Fibroblast of lung (primary cell): ENCODE measurements around the gene ZGPAT. TPM values are rescaled to one million over a fixed set of nuclear protein-coding genes. Genes with fewer than 3 reads are reported as not detected.
"Not testable (repeated sequence)": the region's sequence is repeated elsewhere in the genome, so short reads cannot be mapped to it uniquely, and the experiment has no call there.

ENCODE experiments used
- DNase-seq, 2 donors: peaks; one replicate each; pipeline versions ENCODE4 v3.0.0 to v3.0.0-alpha.2; 2010; ENCODE audit warnings: low read depth in 2 of 2
- H2AFZ ChIP-seq: 2 replicates; pipeline ENCODE4 v1.5.1; 2012; ENCODE audit warnings: low read length, control low read depth, inconsistent platforms
- H3K27ac ChIP-seq: 2 replicates; pipeline ENCODE4 v1.5.1; 2011; ENCODE audit warnings: low read length, control low read depth; ENCODE audit not compliant: insufficient read depth
- H3K27me3 ChIP-seq: 2 replicates; pipeline ENCODE4 v1.5.1; 2011; ENCODE audit warnings: mild to moderate bottlenecking, low read length; ENCODE audit not compliant: control insufficient read depth, insufficient read depth
- H3K36me3 ChIP-seq: 2 replicates; pipeline ENCODE4 v1.5.1; 2011; ENCODE audit warnings: low read length; ENCODE audit not compliant: control insufficient read depth, insufficient read depth
- H3K4me1 ChIP-seq: 2 replicates; pipeline ENCODE4 v1.5.1; 2011; ENCODE audit warnings: low read length; ENCODE audit not compliant: control insufficient read depth, insufficient read depth; ENCODE audit errors: extremely low read depth
- H3K4me2 ChIP-seq: 2 replicates; pipeline ENCODE4 v1.5.1; 2011; ENCODE audit warnings: low read length, control low read depth; ENCODE audit not compliant: insufficient read depth; ENCODE audit errors: extremely low read depth
- H3K4me3 ChIP-seq, 4 experiments: fragments of 200-600 bp in 1 of 4; sonication (generic) in 1 of 4; replicated peaks in 1 of 4; 2 replicates each; pipeline ENCODE4 v1.5.1; 2011 to 2016; ENCODE audit warnings: low read length in 4 of 4, low read depth in 3 of 4, mild to moderate bottlenecking in 3 of 4, control low read depth in 2 of 4, inconsistent platforms in 1 of 4, mixed read lengths in 1 of 4; ENCODE audit not compliant: insufficient read depth in 1 of 4; ENCODE audit errors: control extremely low read depth in 1 of 4
- H3K79me2 ChIP-seq: 2 replicates; pipeline ENCODE4 v1.5.1; 2012; ENCODE audit warnings: mild to moderate bottlenecking, low read length, inconsistent platforms; ENCODE audit not compliant: control insufficient read depth, insufficient read depth
- H3K9ac ChIP-seq: 2 replicates; pipeline ENCODE4 v1.5.1; 2011; ENCODE audit warnings: mild to moderate bottlenecking, low read length, control low read depth; ENCODE audit not compliant: insufficient read depth
- H3K9me3 ChIP-seq: 2 replicates; pipeline ENCODE4 v1.5.1; 2012; ENCODE audit warnings: low read depth, low read length; ENCODE audit not compliant: control insufficient read depth, insufficient read depth
- H4K20me1 ChIP-seq: 2 replicates; pipeline ENCODE4 v1.5.1; 2011; ENCODE audit warnings: low read length; ENCODE audit not compliant: control insufficient read depth, insufficient read depth; ENCODE audit errors: extremely low read depth
- CTCF ChIP-seq, 2 donors: IDR thresholded peaks in 1 of 2; conservative IDR thresholded peaks in 1 of 2; 1 replicate in 1 of 2; 2 replicates in 1 of 2; pipeline ENCODE4 v1.5.1; 2011 to 2012; ENCODE audit warnings: low read length in 2 of 2, control low read depth in 1 of 2, inconsistent platforms in 1 of 2, low read depth in 1 of 2, mild to moderate bottlenecking in 1 of 2
- EZH2 ChIP-seq: IDR thresholded peaks from 2 replicates; pipeline ENCODE4 v1.5.1; 2012; ENCODE audit warnings: low read length, control low read depth, mild to moderate bottlenecking; ENCODE audit errors: missing control alignments
- polyA plus RNA-seq, 2 donors: library from polyadenylated mRNA; depleted of rRNA in 1 of 2; stranded (reverse) in 1 of 2; unstranded in 1 of 2; fragments of >200 nt; gene quantifications; 2 replicates each; pipeline ENCODE4 v1.2.1, GENCODE V29; 2011 to 2012; ENCODE audit warnings: missing spikeins in 1 of 2
- total RNA-seq: library from RNA; depleted of rRNA; stranded (reverse); fragments of >200 nt; gene quantifications from 2 replicates; pipeline ENCODE4 v1.2.1, GENCODE V29; 2014

The ZGPAT gene
- total and polyA plus RNA-seq, 2 donors (not counting 1 experiment from before 2014, with no cell fraction given), result 7.6 to 10.7 TPM

- H3K27me3 ChIP-seq, result no peaks in the 10 kb centered on the region
- H3K4me1 ChIP-seq, result no peaks in the 10 kb centered on the region
- no peaks in the 10 kb centered on the region for H3K9me3 ChIP-seq
- H2AFZ ChIP-seq, result no peak overlapping the region
- no peak for DNase-seq
- TF ChIP-seq CTCF (conservative IDR thresholded peaks at IDR 0.05 in 1 of 2, IDR thresholded peaks at IDR 0.05 in 1 of 2; ENCODE audit: low read depth in 1 of 2, low read length in 2 of 2) (no peak), EZH2 (no peak)
- no peaks in the 10 kb centered on the region for H4K20me1 ChIP-seq
- H3K36me3 ChIP-seq, result peaks cover 22% of the 10 kb centered on the region
- H3K27ac ChIP-seq, result no peak overlapping the region
- H3K79me2 ChIP-seq, result peaks cover 6% of the 10 kb centered on the region
- no peak overlapping the region for H3K4me3 ChIP-seq
- no peak overlapping the region for H3K9ac ChIP-seq
- no peak overlapping the region for H3K4me2 ChIP-seq
Measured at GRCh38 chr20:63668351-63668750, 39.5 kb upstream of the ZGPAT start.

DNA sequence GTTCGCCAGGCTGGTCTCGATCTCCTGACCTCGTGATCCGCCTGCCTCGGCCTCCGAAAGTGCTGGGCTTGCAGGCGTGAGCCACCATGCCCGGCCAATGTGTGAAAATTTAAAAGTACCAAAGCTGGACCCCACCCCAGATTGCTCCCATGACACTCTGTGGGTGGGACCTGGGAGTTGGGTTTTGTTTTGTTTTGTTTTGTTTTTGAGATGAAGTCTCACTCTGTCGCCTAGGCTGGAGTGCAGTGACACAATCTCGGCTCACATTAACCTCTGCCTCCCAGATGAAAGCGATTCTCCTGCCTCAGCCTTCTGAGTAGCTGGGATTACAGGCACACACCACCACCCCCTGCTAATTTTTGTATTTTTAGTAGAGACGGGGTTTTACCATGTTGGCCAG is 36.1 kb upstream of the ZGPAT start:
- H3K27me3 ChIP-seq, H3K79me2 ChIP-seq, H3K9me3 ChIP-seq, H2AFZ ChIP-seq, H3K27ac ChIP-seq, H3K4me2 ChIP-seq, H3K4me3 ChIP-seq, H4K20me1 ChIP-seq, H3K9ac ChIP-seq, H3K4me1 ChIP-seq, DNase-seq: not testable (repeated sequence)
- H3K36me3 ChIP-seq, result peaks cover 23% of the 10 kb centered on the region

GRCh38 chr20:63672666-63673065 is 35.2 kb upstream of the ZGPAT start:
- DNase-seq, result no peak
- no peak overlapping the region for H2AFZ ChIP-seq
- H3K36me3 ChIP-seq, result peaks cover 21% of the 10 kb centered on the region
- TF ChIP-seq EZH2, result no peak
- no peak for TF ChIP-seq CTCF (conservative IDR thresholded peaks at IDR 0.05 in 1 of 2, IDR thresholded peaks at IDR 0.05 in 1 of 2; ENCODE audit: low read depth in 1 of 2, low read length in 2 of 2)
- H3K9me3 ChIP-seq, result no peaks in the 10 kb centered on the region
- no peaks in the 10 kb centered on the region for H3K4me1 ChIP-seq
- H3K9ac ChIP-seq, result no peak overlapping the region
- no peak overlapping the region for H3K4me2 ChIP-seq
- H3K27ac ChIP-seq, result no peak overlapping the region
- H3K4me3 ChIP-seq, result no peak overlapping the region
- no peaks in the 10 kb centered on the region for H3K79me2 ChIP-seq
- no peaks in the 10 kb centered on the region for H3K27me3 ChIP-seq
- H4K20me1 ChIP-seq, result no peaks in the 10 kb centered on the region

- Histone ChIP-seq H4K20me1 (no peaks in the 10 kb centered on the region), H3K36me3 (peaks cover 27% of the 10 kb centered on the region), H3K9me3 (no peaks in the 10 kb centered on the region), H3K4me2 (no peak overlapping the region), H3K4me3 (no peak overlapping the region), H3K9ac (no peak overlapping the region), H3K79me2 (no peaks in the 10 kb centered on the region), H3K27ac (no peak overlapping the region), H2AFZ (no peak overlapping the region), H3K4me1 (no peaks in the 10 kb centered on the region), H3K27me3 (no peaks in the 10 kb centered on the region)
- TF ChIP-seq EZH2 (no peak), CTCF (conservative IDR thresholded peaks at IDR 0.05 in 1 of 2, IDR thresholded peaks at IDR 0.05 in 1 of 2; ENCODE audit: low read depth in 1 of 2, low read length in 2 of 2) (no peak)
- DNase-seq, result no peak
Measured at GRCh38 chr20:63673951-63674350, 33.9 kb upstream of the ZGPAT start.
